Activated CD4-positive, alpha-beta T cell treated with anti-CD3 and anti-CD28 coated beads for 24 hours (primary cell): ENCODE results near the gene CBFA2T3.
"Not testable (repeated sequence)": the region's sequence is repeated elsewhere in the genome, so short reads cannot be mapped to it uniquely, and the experiment has no call there.

Source experiments
- DNase-seq, 2 donors: peaks; one replicate each; pipeline ENCODE4 v3.0.0-alpha.2; 2020; ENCODE audit warnings: low read depth in 2 of 2

CBFA2T3 gene

DNA sequence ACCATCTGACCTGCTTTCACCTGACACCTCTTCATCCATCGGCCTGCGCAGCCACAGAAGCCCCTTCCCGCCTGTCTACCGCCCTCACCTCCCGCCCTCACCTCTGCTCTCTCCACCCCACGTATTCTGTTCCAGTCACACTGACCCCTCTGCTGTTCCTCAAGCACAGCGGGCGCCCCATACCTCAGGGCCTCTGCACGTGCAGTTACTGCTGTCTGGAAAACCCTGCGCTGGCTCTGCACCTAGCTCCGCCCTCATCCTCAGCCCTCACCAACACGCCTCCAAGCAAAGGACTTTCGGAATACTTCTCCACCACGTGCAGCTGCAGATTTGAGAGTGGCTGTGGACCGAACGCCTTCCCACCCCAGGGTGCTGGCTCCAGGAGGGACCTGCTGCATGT lies 85.9 kb downstream of the CBFA2T3 start:
- no peak for DNase-seq

DNA sequence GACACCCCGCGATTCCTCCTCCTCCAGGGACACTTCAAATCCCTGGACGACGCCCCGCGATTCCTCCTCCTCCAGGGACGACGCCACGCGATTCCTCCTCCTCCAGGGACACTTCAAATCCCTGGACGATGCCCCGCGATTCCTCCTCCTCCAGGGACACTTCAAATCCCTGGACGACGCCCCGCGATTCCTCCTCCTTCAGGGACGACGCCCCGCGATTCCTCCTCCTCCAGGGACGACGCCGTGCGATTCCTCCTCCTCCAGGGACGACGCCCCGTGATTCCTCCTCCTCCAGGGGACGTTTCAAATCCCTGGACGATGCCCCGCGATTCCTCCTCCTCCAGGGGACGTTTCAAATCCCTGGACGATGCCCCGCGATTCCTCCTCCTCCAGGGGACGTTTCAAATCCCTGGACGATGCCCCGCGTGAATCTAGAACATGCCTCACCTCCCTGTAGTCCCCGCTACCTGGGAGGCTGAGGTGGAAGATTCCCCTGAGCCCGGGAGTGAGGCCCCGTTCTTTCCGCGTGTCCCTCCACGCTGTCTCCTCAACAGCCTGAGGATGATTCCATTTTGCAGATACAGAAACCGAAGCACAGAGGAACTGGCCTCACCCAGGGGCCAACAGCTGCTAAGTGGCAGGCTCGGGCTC lies 87.2 kb downstream of the CBFA2T3 start:
- DNase-seq: not testable (repeated sequence)

DNA sequence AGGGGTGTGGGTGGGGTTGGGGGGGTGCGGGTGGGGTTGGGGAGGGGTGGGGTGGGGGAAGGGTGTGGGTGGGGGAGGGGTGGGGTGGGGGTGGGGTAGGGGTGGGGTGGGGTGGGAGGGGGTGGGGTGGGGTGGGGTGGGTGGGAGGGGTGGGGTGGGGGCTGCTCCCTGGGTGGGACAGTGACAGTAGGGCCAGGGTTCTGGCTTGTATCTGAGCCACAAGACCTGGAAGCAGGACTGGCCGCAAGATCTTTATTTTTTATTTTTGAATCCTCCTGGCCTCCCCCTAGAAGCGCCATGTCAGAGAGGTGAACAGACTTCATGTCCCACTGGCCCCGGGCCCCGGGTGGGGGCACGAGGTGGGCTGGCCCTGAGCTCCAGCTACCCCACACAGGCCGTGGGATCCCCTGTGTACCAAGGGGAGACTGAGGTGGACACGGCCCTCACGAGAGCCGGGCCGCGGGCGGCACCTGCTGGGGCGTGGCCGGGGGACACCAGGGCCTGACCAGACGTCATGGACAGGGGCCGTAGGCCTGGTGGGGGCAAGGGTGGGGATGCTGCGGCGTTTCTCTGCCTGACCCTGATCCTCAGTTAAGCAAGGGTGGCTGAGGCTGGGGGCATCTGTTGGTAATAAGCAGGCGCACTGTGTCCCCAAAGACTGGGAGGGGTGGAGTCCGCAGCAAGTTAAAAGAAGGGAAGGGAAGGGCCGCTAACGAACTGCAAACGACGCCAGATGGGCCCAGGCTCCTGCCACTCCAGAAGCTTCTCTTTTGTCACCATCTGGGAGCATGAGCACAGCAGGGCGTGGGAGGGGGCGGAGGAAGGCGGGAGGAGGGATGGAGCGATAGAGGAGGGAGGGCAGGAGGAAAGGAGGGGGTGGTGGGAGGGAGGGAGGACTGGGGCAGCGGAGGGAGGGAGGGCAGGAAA lies 88.3 kb downstream of the CBFA2T3 start:
- no peak for DNase-seq

DNA sequence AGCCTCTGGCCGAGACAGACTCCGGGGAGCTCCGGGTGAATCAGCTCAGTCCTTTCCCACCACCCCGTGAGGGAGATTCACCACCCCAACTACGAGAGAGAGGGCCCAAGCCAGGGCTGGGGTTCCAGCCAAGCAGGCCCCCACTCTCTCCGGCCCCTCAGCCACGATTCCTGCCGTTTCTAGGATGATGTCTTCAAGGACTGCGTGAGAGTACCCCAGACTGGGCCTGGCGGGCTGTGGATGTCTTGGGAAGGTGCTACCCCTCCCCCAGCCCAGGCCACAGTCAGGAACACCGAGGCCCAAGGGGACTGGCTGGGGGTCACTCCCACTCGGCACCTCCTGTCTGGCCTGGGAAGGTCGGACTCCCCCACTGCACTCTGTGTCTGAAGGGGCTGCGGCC lies 89.0 kb downstream of the CBFA2T3 start:
- DNase-seq: no peak

DNA sequence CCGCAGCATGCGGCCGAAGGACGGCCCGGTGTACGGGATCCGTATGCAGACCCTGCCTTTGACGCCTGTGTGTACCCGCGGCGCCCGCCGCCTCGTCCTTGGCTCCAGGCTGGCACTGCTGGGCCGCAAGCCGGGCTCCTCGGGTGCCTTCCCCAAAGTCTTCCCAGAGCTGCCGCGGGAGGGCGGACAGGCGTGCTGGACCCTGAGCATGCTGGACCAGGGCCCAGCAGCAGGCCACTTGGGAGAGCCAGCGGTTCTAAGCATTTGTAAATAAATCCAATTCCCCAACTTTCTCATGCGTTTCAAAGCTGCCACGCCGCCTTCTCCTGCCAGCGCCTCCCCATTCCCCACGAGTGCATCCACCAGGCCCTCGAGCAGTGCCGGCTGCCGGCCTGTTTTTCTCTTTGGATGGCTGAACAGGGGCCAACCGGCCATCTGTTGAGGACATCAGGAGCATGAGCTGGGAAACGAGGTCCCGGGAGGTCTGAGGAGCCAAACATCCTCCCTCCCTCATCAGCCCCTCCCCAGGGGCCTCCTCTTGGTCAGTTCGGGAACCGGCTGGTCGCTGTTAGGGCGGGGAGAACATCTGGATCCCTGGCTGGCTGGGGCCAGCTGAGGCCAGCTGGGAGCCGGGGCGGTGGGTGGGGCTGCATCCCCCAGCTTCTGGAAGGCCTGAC lies 90.0 kb downstream of the CBFA2T3 start:
- DNase-seq: no peak

DNA sequence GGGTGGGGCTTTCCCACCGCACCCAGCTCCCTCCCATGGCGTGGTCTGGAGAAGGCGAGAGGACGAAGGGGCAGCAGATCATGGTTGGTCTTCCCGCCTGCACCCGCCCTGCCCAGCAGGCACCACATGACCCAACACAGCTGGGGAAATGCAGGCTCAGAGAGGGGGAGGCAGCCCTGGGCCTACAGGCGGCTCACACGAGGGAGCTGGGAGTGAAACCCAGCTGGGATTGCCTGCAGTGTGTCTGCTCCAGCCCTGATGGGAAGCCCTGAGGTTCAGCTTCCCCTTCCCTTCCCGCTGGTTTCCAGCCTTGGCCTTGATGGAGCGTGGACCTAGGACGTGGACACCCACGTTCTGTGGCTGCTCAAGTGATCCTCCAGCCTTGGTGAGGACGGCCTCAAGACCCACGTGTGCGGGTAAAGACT lies 90.6 kb downstream of the CBFA2T3 start:
- no peak for DNase-seq

DNA sequence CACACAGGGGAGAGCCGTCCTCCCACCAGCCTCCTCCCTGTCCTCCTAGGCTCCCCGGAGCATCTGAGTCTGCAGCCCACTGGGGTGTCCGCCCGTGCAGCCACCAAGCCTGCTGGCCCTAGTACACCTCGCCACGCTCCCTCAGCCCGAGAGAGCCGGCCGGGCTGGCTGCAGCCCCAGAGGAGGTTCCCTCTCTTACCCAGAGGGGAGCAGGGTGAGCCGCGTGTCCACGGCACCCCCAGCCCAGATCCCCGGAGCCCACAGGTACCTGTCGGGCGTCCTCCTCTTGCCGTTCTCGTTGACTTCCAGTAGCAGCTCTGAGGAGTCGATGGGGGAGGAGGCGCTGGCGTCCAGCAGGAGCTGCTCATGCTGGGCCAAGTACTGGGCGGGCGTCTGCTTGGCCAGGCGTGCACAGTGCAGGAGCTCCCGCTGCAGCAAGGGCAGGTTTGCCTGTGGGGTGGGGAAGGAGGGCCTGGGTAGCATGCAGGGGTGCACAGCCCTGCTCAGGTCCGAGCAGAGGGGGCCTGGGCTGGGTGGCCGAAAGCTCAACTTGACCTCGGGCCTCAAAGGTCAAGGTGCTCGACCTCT lies 91.2 kb downstream of the CBFA2T3 start:
- no peak for DNase-seq

DNA sequence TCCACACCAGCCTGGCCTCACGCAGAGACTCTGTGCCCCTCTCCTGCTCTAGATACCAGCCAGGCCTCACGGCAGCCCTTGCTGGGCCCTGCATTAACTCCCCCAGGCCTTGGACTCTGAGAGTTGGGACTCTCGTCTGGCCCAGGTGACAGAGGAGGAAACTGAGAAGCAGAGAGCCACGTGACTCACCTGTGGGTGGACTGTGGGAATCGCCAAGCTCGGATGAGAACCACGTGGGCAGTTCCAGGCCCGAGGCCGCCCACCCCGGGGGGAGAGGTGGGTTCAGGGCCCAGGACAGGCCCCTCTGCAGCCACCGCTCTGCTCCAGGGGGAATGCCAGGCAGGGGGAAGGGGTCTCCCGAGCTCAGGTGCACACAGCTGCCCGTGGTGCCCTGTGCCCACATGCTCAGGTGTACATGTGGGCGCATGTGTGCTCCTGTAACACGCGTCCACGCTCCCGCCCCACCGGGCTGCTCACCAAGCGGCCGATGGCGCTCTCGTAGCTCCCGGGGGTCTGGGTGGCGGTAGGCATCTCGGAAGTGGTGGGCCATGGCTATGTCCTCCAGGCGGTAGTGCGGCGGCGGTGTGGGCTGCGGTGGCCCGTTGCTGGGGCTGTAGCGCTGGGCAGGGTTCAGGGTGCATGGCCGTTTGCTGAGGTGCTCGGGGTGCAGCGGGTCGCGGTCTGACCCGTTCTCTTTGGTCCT lies 92.3 kb downstream of the CBFA2T3 start:
- no peak for DNase-seq

DNA sequence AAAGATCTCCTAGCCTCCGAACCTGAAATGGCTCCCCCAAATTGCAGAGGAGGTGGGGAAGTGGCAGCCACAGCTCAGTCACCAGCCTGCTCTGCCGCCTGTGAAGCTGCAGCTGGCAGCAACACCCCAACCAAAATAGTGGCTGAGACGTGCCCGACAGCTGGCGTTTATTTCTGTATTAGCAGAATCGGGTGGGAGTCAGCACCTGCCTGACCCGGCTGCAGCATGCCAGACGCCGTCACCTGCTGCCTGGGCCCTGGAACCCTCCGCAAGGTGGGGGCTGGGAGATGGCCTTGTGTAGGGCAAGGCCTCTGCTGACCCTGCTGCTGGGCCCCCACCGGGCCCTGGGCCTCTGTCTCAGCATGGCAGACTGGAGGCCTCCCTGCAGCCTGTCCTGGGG lies 93.1 kb downstream of the CBFA2T3 start:
- no peak for DNase-seq

DNA sequence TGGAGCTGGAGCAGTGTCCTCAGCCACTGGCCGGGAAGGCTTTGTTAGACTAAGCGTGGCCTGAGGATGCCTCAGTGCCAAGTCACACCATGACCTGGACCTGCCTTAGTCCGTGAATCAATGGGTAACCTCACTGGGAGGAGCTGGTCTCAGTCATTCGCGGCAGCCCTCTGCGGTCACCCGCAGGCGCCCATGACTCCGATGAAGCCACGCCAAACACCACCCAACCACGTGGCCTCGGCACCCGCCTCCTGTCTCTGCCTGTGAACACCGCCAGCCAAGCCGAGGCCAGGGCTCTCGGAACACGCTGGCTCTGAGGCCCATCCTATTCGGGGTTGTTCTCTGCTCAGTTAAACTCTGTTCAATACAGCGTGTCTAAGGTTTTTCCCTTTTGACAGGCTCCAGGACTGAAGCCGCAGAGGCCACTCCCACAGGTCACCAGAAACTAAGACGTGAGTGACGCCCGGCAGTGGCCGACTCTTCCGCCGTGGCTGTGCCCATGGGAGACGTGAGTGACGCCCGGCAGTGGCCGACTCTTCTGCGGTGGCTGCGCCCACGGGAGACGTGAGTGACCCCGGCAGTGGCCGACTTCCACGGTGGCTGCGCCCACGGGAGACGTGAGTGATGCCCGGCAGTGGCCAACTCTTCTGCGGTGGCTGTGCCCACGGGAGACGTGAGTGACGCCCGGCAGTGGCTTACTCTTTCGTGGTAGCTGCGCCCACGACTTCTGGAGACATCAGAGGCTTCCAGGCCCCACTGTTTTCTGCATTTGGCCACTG lies 93.7 kb downstream of the CBFA2T3 start:
- DNase-seq: no peak

DNA sequence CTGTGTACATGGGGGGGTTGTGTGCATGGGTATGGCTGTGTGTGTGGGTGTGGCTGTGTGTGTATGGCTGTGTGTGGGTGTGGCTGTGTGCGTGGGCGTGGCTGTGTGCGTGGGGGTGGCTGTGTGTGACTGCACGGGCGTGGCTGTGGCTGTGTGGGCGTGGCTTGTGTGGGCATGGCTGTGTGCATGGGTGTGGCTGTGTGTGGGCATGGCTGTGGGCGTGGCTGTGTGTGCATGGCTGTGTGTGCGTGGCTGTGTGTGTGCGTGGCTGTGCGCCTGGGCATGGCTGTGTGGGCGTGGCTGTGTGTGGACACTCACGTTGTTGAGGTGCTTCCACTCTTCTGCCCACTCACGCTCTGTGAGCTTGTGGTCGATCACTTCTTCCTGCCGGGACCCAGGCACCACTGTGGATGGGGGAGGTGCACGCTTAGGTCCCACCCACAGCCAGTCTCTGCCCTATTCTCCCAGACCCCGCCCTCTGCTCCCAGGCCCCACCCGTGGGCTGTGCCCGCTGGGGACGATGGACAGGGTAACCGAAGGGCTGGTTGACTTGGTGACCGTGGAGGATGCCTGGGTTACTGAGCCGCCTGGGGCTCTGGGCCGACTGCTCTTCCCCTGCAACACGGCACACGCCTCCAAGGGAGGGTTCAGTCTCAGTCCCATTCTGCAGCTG lies 94.5 kb downstream of the CBFA2T3 start:
- DNase-seq: no peak

DNA sequence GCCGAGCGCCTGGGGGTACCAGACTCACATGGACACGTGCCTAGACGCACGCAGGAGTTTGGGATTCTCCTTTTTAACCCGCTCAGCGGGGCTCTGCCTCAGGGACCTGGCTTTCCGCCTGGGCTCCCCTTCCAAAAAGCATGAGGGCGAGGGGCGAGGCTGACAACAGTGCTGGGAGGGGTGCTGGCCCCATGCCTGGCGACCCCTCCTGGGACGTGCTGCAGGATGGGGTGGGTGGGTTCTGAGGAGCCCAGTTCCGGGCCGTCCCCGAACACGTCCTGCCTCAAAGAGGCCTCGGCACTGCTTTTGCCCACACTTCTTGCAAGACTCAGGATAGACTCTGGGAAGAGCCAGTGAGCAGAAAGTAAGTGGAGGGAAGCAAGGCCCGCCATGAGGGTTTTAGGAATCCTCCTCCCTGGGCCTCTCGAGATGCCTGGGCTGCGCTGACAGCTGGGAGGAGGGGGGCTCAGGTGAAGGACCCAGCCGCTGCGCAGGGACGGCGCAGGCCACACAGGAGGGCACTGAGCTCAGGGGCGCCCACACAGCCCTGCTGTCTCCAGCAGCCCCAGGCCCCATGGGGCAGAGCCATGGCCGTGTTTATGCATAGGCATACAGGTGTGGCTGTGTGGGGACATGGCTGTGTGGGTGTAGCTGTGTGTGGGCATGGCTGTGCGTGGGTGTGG lies 95.2 kb downstream of the CBFA2T3 start:
- DNase-seq: no peak

DNA sequence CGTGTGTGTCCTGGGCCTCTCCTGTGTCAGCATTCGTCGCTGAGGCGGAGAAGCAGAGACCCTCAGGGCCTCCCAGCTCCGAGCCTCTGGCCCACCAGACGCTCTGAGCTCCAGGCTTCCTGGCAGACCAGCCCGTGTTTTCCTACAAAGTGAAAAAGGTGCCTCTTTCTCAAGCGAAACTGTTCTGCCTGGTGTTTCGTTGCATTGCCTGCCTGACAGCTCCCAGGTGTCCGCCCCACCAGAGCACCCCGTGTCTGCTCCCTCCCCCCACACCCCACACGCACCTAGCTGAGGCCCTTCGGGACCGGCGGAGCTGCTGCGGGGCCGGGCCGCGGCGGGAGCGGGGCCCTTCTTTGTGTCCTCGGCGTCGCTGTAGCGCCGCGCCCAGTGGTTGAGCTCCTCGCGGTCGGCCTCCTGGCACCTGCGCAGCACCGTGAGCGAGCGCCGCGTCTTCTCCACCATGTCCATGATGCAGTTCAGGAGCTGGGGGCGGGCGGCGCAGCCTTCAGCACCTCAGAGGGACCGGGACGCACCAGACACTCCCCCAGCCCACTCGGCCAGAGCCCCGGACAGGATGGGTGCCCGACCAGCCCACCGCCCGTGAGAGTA lies 95.9 kb downstream of the CBFA2T3 start:
- no peak for DNase-seq

DNA sequence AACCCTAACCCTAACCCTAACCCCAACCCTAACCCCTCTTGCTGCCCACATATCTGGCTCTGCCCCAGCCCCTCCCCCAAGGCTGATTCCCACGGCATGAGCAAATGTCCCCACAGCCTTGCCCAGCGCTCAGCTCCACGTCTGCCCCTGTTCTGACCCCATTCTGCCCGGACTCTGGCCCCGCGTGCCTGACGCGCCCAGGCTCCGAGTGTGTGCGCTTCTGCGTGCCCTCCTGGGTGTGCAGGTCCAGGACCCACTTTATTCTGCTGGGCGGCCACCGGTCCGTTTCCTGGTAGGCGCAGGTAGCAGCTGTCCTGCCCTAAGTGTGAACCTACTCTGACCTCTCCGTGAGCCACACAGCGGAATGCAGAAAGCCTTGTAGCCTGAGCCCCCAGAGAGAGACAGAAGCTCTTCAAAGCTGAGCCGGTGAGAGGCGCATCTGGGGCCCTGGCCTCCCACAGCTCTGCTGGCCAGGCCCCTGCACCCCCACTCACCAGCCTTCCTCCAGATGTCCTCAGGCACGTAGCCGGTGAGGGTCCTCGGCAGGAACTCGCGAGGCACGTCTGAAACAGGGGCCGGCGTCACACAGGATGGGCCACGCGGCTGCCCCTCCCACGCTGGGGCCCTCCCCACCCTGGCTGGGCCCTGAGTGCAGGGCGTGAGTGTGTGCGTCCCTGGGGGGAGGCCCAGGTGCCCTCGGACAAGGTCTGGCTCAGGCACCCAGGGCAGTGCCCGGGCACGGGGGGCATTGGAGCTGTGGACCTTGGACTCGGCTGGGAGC lies 96.6 kb downstream of the CBFA2T3 start:
- no peak for DNase-seq

DNA sequence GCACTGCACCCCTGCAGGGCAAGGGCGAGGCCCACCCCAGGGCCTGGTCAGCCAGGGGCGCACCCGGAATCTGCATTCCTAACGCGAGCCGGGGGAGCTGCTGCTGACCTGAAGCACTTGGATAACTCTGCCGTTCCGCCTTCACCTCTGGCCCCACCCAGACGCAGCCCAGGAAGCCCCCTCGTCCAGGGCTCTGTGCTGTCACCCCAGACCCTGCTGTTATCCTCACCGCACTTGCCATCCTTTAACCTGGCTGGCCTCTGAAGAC lies 97.3 kb downstream of the CBFA2T3 start:
- DNase-seq: no peak

DNA sequence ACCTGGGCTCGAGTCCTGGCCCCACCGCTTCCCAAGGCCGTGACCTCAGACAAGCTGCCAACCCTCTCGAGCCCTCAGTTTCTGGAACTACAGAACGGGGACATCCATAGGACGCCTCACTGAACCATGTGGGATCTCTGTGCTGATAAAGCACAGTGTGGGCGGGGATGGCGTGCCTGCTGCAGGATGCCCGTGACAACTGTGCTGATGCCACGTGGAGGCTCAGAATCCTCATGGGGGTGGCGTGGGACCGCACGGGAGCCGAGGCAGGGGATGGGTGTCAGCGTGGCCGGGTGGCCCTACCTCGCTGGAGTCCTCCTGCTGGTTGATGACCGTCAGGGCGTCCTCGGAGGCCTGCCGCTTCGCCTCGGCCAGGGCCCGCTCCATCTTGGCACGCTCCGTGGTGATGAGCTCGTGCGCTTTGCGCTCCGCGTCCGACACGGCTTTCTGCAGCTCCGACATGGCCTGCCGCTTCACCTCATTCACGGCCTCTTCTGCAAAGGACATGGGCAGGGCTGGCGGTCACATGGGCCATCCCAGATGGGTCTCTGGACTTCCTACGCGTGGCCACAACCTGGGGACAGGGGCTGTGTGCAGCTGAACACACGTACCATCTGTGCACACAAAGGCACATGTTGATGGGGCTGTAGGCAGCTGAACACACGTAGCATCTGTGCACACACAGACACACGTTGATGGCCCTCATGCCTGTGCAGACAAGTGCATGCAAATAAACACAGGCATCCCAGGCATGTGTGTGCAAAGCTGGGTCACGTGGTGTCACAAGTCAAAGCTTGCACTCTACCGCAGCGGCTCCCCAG lies 97.8 kb downstream of the CBFA2T3 start:
- DNase-seq: no peak

DNA sequence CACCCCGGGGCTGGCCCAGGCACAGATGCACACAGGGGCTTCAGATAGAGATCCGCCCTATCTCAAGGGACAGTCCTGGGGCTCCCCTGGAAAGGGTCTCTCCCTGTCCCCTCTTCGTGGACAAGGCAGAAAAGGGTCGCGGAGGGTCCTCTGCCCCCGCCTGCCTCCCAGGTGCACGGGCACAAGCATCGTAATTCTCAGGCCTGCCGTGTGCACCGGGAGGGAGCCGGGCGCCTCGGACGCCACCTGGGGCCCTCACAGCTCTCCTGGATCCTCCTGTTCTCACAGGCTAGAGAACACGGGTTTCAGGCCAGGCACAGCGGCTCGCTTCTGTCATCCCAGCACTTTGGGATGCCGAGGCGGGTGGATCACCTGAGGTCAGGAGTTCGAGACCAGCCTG lies 98.7 kb downstream of the CBFA2T3 start:
- DNase-seq: no peak
